Measurements from ENCODE around the gene FRMPD4.

FRMPD4 gene

DNA sequence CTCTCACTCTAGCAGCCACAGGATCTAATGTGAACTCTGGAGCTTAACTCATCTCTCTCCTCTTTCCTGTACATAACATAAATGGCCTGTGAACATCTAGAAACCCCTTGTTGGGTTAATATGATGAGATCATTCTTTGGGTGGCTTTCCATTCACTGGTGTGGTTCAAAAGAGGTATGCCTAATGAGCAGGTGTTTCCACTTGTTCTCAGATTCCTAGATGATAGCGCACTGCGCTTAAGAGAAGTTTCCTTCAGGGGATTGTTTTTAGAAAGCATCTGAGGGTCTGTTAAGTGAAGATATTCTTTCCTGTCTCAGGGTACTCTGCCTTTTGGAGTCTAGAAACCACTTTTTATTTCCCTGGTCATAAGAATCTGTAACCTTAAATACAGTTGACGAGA is 32.5 kb downstream of the FRMPD4 start:
- Histone ChIP-seq H3K9ac (ENCODE audit: insufficient read length) (no peak overlapping the region), H3K9me3 (ENCODE audit: low read depth, low read length) (no peaks in the 10 kb centered on the region), H3K27ac (no peak overlapping the region), H3K4me3 (no peak overlapping the region), H3K36me3 (ENCODE audit: insufficient read depth, low read length) (no peaks in the 10 kb centered on the region)
- DNase-seq (ENCODE audit: low read depth, low spot score), result no peak
- no peak for TF ChIP-seq POLR2AphosphoS5 (IDR thresholded peaks at IDR 0.05; ENCODE audit: borderline replicate concordance, low read depth, low read length)
- no peak for TF ChIP-seq EZH2 (IDR thresholded peaks at IDR 0.05)
- TF ChIP-seq FOXP2 (optimal IDR thresholded peaks at IDR 0.05; ENCODE audit: control extremely low read depth, extremely low read length, insufficient read depth), result no peak

DNA sequence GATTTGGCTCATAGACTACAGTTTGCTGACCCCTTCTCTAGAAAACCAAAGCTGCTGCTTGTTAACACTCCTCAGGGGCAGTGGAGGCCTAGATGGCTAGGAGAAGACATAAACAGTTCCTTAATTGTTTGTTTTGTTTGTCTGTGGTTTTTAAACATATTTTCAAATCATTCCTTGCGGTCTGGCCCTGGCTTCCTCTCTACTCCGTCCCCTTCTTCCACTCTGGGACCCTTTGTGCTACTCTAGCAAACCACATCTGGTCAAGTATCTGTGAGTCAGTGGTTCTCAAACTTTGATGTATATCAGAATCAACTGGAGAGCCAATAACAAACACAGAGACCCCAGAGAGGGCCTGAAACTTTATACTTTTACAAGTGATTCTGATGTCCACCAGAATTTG is 36.1 kb downstream of the FRMPD4 start:
- no peak for DNase-seq (ENCODE audit: low read depth, low spot score)

DNA sequence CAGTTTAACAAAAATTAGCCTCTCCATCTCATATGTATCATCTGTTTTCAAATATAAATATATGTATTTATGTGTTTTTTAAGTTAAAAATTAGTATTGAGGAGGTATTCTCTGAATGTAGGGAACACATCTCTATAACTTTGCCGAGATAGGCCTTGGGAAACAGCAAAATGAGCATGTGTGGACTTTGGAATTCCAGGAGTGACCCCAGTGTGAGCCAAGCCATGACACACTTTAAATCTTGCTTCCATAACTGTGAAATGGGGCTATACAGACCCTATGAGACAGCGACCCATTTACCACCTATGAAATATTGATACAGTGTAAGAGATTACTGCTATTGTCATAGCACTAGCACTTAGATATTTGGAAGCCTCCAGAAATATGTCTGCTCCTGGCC is 58.8 kb downstream of the FRMPD4 start:
- Histone ChIP-seq H3K4me3 (no peak overlapping the region), H3K36me3 (ENCODE audit: insufficient read depth, low read length) (no peaks in the 10 kb centered on the region), H3K27ac (no peak overlapping the region), H3K9ac (ENCODE audit: insufficient read length) (no peak overlapping the region), H3K9me3 (ENCODE audit: low read depth, low read length) (no peaks in the 10 kb centered on the region)
- no peak for DNase-seq (ENCODE audit: low read depth, low spot score)
- TF ChIP-seq FOXP2 (optimal IDR thresholded peaks at IDR 0.05; ENCODE audit: control extremely low read depth, extremely low read length, insufficient read depth) (no peak), POLR2AphosphoS5 (IDR thresholded peaks at IDR 0.05; ENCODE audit: borderline replicate concordance, low read depth, low read length) (no peak), EZH2 (IDR thresholded peaks at IDR 0.05) (no peak)

More for the DNA sequence above, 36.1 kb downstream of the FRMPD4 start:
- TF ChIP-seq EZH2 (IDR thresholded peaks at IDR 0.05) (no peak), POLR2AphosphoS5 (IDR thresholded peaks at IDR 0.05; ENCODE audit: borderline replicate concordance, low read depth, low read length) (no peak), FOXP2 (optimal IDR thresholded peaks at IDR 0.05; ENCODE audit: control extremely low read depth, extremely low read length, insufficient read depth) (no peak)
- Histone ChIP-seq H3K4me3 (no peak overlapping the region), H3K36me3 (ENCODE audit: insufficient read depth, low read length) (no peaks in the 10 kb centered on the region), H3K9me3 (ENCODE audit: low read depth, low read length) (no peaks in the 10 kb centered on the region), H3K9ac (ENCODE audit: insufficient read length) (no peak overlapping the region), H3K27ac (no peak overlapping the region)

GRCh38 chrX:12206413-12206812 is 68.1 kb downstream of the FRMPD4 start:
- no peaks in the 10 kb centered on the region for H3K36me3 ChIP-seq (ENCODE audit: insufficient read depth, low read length)
- H3K4me3 ChIP-seq, result no peak overlapping the region
- H3K9me3 ChIP-seq (ENCODE audit: low read depth, low read length), result no peaks in the 10 kb centered on the region
- no peak for DNase-seq (ENCODE audit: low read depth, low spot score)
- TF ChIP-seq EZH2 (IDR thresholded peaks at IDR 0.05) (no peak), FOXP2 (optimal IDR thresholded peaks at IDR 0.05; ENCODE audit: control extremely low read depth, extremely low read length, insufficient read depth) (no peak), POLR2AphosphoS5 (IDR thresholded peaks at IDR 0.05; ENCODE audit: borderline replicate concordance, low read depth, low read length) (no peak)
- no peak overlapping the region for H3K9ac ChIP-seq (ENCODE audit: insufficient read length)
- no peak overlapping the region for H3K27ac ChIP-seq

GRCh38 chrX:12210196-12210815 is 72.0 kb downstream of the FRMPD4 start:
- no peaks in the 10 kb centered on the region for H3K9me3 ChIP-seq (ENCODE audit: low read depth, low read length)
- no peaks in the 10 kb centered on the region for H3K36me3 ChIP-seq (ENCODE audit: insufficient read depth, low read length)
- H3K4me3 ChIP-seq, result no peak overlapping the region
- TF ChIP-seq EZH2 (IDR thresholded peaks at IDR 0.05), result no peak
- no peak for TF ChIP-seq FOXP2 (optimal IDR thresholded peaks at IDR 0.05; ENCODE audit: control extremely low read depth, extremely low read length, insufficient read depth)
- no peak for TF ChIP-seq POLR2AphosphoS5 (IDR thresholded peaks at IDR 0.05; ENCODE audit: borderline replicate concordance, low read depth, low read length)
- H3K27ac ChIP-seq, result no peak overlapping the region
- no peak overlapping the region for H3K9ac ChIP-seq (ENCODE audit: insufficient read length)
- DNase-seq (ENCODE audit: low read depth, low spot score), result no peak

GRCh38 chrX:12210971-12211370 is 72.7 kb downstream of the FRMPD4 start:
- Histone ChIP-seq H3K9me3 (ENCODE audit: low read depth, low read length) (no peaks in the 10 kb centered on the region), H3K4me3 (no peak overlapping the region), H3K9ac (ENCODE audit: insufficient read length) (no peak overlapping the region), H3K27ac (no peak overlapping the region), H3K36me3 (ENCODE audit: insufficient read depth, low read length) (no peaks in the 10 kb centered on the region)
- no peak for TF ChIP-seq POLR2AphosphoS5 (IDR thresholded peaks at IDR 0.05; ENCODE audit: borderline replicate concordance, low read depth, low read length)
- DNase-seq (ENCODE audit: low read depth, low spot score), result no peak

DNA sequence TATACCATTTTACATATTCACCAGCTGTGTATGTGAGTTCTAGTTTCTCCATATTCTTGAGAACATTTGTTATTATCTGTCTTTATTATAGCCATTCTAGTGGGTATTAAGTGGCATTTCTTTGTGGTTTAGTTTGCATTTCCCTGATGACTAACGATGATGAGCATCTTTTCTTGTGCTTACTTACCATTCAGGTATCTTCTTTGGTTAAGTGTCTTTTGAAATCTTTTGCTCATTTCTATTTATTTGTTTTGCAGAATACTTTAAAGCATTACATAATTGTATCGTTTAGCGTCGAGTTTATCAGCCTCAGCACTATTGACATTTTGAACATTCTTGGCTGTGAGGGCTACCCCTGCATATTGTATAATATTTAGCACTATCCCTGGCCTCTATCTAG is 85.4 kb downstream of the FRMPD4 start:
- no peak for TF ChIP-seq POLR2AphosphoS5 (IDR thresholded peaks at IDR 0.05; ENCODE audit: borderline replicate concordance, low read depth, low read length)
- no peak for TF ChIP-seq EZH2 (IDR thresholded peaks at IDR 0.05)
- TF ChIP-seq FOXP2 (optimal IDR thresholded peaks at IDR 0.05; ENCODE audit: control extremely low read depth, extremely low read length, insufficient read depth), result no peak
- H3K36me3 ChIP-seq (ENCODE audit: insufficient read depth, low read length), result no peaks in the 10 kb centered on the region
- H3K27ac ChIP-seq, result no peak overlapping the region
- H3K9me3 ChIP-seq (ENCODE audit: low read depth, low read length), result no peaks in the 10 kb centered on the region
- no peak overlapping the region for H3K4me3 ChIP-seq
- no peak overlapping the region for H3K9ac ChIP-seq (ENCODE audit: insufficient read length)
- no peak for DNase-seq (ENCODE audit: low read depth, low spot score)

- TF ChIP-seq POLR2AphosphoS5 (IDR thresholded peaks at IDR 0.05; ENCODE audit: borderline replicate concordance, low read depth, low read length) (no peak), EZH2 (IDR thresholded peaks at IDR 0.05) (no peak), FOXP2 (optimal IDR thresholded peaks at IDR 0.05; ENCODE audit: control extremely low read depth, extremely low read length, insufficient read depth) (no peak)
- no peaks in the 10 kb centered on the region for H3K36me3 ChIP-seq (ENCODE audit: insufficient read depth, low read length)
- no peak overlapping the region for H3K9ac ChIP-seq (ENCODE audit: insufficient read length)
- H3K27ac ChIP-seq, result no peak overlapping the region
- DNase-seq (ENCODE audit: low read depth, low spot score), result no peak
- no peaks in the 10 kb centered on the region for H3K9me3 ChIP-seq (ENCODE audit: low read depth, low read length)
- H3K4me3 ChIP-seq, result no peak overlapping the region
Measured at GRCh38 chrX:12225107-12225506, 86.8 kb downstream of the FRMPD4 start.

DNA sequence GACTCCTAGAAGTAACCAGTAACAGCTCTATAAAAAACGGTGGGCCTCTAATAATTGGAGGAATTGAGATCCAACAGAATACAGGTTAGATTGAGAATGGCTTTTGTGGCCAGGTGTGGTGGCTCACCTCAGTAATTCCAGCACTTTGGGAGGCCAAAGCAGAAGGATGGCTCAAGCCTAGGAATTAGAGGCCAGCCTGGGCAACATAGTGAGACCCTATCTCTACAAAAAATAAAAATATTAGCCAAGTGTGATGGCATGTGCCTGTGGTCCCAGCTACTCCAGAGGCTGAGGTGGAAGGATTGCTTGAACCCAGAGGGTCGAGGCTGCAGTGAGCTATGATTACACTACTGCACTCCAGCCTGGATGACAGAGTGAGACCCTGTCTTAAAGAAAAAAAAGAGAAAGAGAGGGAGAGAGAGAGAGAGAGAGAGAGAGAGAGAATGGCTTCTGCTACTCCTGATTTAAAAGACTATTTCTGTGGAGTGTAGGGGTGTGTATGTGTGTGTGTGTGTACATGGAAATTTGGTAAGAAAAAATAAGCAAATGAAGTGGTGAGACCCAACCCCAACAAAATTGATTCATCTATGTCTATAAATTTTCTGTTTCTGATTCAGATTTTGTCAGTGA is 89.3 kb downstream of the FRMPD4 start:
- no peak overlapping the region for H3K4me3 ChIP-seq
- no peaks in the 10 kb centered on the region for H3K9me3 ChIP-seq (ENCODE audit: low read depth, low read length)
- H3K36me3 ChIP-seq (ENCODE audit: insufficient read depth, low read length), result no peaks in the 10 kb centered on the region
- no peak overlapping the region for H3K9ac ChIP-seq (ENCODE audit: insufficient read length)
- TF ChIP-seq FOXP2 (optimal IDR thresholded peaks at IDR 0.05; ENCODE audit: control extremely low read depth, extremely low read length, insufficient read depth) (no peak), EZH2 (IDR thresholded peaks at IDR 0.05) (no peak), POLR2AphosphoS5 (IDR thresholded peaks at IDR 0.05; ENCODE audit: borderline replicate concordance, low read depth, low read length) (no peak)
- DNase-seq (ENCODE audit: low read depth, low spot score), result no peak
- H3K27ac ChIP-seq, result no peak overlapping the region

Data from SK-N-MC (cell line).